Measurements from ENCODE around the gene SOCS2. TPM values are rescaled to one million over a fixed set of nuclear protein-coding genes. Genes with fewer than 3 reads are reported as not detected.

SOCS2 gene
- total and polyA plus RNA-seq, 2 donors from 2014 or later: 25.7 to 32.2 TPM

- FAIRE-seq: no peak
- intact Hi-C loops (cut with DNase I): no loop called here
These were observed 15.1 kb downstream of the SOCS2 start for GRCh38 chr12:93587611-93588010.

DNA sequence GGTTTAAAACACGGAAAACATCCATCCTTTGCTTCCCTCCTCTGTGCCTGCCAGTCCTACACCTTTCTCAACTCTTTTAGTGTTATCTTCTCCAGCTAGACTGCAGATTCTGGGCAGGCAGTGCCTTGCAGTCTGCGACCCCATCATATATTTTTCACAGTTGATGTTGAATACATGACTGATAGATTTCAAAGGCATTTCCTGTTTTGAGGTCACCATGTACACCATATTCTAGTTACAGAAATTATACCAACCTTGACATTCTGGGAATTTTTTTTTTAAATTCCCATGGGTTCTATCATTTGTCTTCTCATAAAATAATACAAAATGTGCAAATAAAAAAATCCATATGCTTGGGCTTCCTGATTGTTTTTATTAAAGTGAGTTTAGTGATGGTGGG lies 16.6 kb downstream of the SOCS2 start:
- no peaks in the 10 kb centered on the region for H3K27me3 ChIP-seq (ENCODE audit: control insufficient read depth, insufficient read depth, low read length)
- H3K9ac ChIP-seq (ENCODE audit: low read length in 3 of 3): no peak overlapping the region
- intact Hi-C loops (cut with DNase I): no loop called here
- H3K4me1 ChIP-seq (ENCODE audit: control insufficient read depth in 2 of 3, insufficient read depth in 2 of 3, low read depth in 1 of 3, low read length in 3 of 3): no peaks in the 10 kb centered on the region
- H3K9me3 ChIP-seq (ENCODE audit: control insufficient read depth in 2 of 3, insufficient read depth in 1 of 3, low read length in 3 of 3): no peaks in the 10 kb centered on the region
- no peak overlapping the region for H3K27ac ChIP-seq (ENCODE audit: low read depth in 2 of 2, low read length in 2 of 2)
- DNase-seq (no peak), FAIRE-seq (no peak)
- no peak for TF ChIP-seq CTCF (IDR thresholded peaks at IDR 0.05; ENCODE audit: borderline replicate concordance, extremely low read depth, insufficient read depth)
- H3K36me3 ChIP-seq (ENCODE audit: control insufficient read depth in 2 of 3, insufficient read depth in 3 of 3, low read length in 3 of 3): no peaks in the 10 kb centered on the region
- H3K4me3 ChIP-seq (ENCODE audit: low read length in 3 of 3): no peak overlapping the region

More at GRCh38 chr12:93587611-93588010, 15.1 kb downstream of the SOCS2 start:
- Histone ChIP-seq H3K27ac (ENCODE audit: low read depth in 2 of 2, low read length in 2 of 2) (no peak overlapping the region), H3K36me3 (ENCODE audit: control insufficient read depth in 2 of 3, insufficient read depth in 3 of 3, low read length in 3 of 3) (no peaks in the 10 kb centered on the region), H3K27me3 (ENCODE audit: control insufficient read depth, insufficient read depth, low read length) (no peaks in the 10 kb centered on the region), H3K9me3 (ENCODE audit: control insufficient read depth in 2 of 3, insufficient read depth in 1 of 3, low read length in 3 of 3) (no peaks in the 10 kb centered on the region), H3K9ac (ENCODE audit: low read length in 3 of 3) (no peak overlapping the region), H3K4me3 (ENCODE audit: low read length in 3 of 3) (no peak overlapping the region), H3K4me1 (ENCODE audit: control insufficient read depth in 2 of 3, insufficient read depth in 2 of 3, low read depth in 1 of 3, low read length in 3 of 3) (no peaks in the 10 kb centered on the region)
- DNase-seq: no peak
- TF ChIP-seq CTCF (IDR thresholded peaks at IDR 0.05; ENCODE audit: borderline replicate concordance, extremely low read depth, insufficient read depth): no peak

DNA sequence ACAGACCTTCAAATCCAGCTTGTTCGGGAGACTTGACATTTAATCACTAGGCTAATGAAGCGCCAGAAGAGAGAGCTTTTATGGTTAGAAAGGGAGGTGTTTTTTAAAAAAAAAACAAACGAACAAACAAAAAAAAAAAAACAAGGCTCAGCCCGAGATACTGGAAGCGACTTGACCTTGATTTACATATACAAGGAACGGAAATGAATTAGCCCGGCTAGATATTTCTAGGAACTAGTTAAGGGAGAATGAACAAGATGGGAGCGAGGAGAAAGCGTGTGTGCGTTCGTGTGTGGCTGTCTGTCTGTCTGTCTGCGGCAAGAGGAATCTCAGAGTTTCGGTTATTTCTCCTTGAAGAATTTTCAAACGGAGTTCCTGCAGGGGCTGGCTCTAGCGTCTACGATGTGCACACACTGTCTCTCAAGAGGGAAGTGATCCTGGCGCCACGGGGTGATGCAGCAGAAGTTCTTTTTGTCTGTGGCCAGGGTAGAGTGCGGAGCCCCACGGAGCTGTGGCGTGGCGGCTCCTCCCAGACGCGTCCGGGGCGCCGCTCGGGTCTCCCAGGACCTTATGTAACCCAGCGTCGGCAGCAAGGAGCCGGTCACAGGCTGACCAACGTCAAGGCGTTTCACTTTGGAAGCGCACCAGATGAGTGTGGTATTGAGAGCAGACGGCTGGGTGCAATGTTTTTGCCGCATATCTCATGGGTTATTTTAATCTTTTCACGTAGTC lies 18.8 kb downstream of the SOCS2 start:
- peak; percentile 59 to 93 (median 78) for DNase-seq
- TF ChIP-seq CTCF (IDR thresholded peaks at IDR 0.05; ENCODE audit: borderline replicate concordance, extremely low read depth, insufficient read depth): no peak
- no peaks in the 10 kb centered on the region for H3K36me3 ChIP-seq (ENCODE audit: control insufficient read depth in 2 of 3, insufficient read depth in 3 of 3, low read length in 3 of 3)
- intact Hi-C loops (cut with DNase I): no loop called here
- H3K9me3 ChIP-seq (ENCODE audit: control insufficient read depth in 2 of 3, insufficient read depth in 1 of 3, low read length in 3 of 3): no peaks in the 10 kb centered on the region
- H3K27me3 ChIP-seq (ENCODE audit: control insufficient read depth, insufficient read depth, low read length): no peaks in the 10 kb centered on the region
- H3K4me3 ChIP-seq (ENCODE audit: low read length in 3 of 3): peak overlapping the region; percentile 87 to 93 (median 88)
- peak overlapping the region; percentile 51 to 94 (median 76) for H3K9ac ChIP-seq (ENCODE audit: low read length in 3 of 3)
- H3K4me1 ChIP-seq (ENCODE audit: control insufficient read depth in 2 of 3, insufficient read depth in 2 of 3, low read depth in 1 of 3, low read length in 3 of 3): no peaks in the 10 kb centered on the region
- peak overlapping the region; percentile 86 to 90 for H3K27ac ChIP-seq (ENCODE audit: low read depth in 2 of 2, low read length in 2 of 2)
- no peak for FAIRE-seq

Measured in kidney (tissue), 14 donors.